Middle frontal gyrus (tissue), 1 donor: ENCODE measurements around the gene FARP1.

Experiments used
- DNase-seq: peaks from one replicate; pipeline ENCODE4 v3.0.0-alpha.2; 2015; ENCODE audit warnings: low spot score; ENCODE audit errors: extremely low spot score

The FARP1 gene

DNA sequence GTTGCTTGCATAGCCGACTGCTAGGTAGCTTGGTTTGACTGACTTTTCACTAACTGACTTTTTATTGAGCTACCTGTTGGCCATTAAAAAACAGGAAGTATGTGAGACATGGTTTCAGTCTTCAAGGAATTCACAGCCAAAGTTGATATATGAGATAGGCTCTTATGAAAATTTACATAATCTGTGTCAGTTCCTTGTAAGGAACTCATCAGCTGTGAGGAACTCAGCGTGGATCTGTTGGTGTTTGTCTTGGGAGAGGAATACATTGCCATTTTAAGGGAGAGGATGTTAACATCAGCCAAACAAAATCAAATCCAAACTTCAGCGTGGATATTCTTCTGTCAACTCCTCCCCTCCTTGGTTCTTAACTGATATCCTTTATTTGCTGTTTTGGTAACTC lies 32.1 kb downstream of the FARP1 start:
- no peak for DNase-seq

DNA sequence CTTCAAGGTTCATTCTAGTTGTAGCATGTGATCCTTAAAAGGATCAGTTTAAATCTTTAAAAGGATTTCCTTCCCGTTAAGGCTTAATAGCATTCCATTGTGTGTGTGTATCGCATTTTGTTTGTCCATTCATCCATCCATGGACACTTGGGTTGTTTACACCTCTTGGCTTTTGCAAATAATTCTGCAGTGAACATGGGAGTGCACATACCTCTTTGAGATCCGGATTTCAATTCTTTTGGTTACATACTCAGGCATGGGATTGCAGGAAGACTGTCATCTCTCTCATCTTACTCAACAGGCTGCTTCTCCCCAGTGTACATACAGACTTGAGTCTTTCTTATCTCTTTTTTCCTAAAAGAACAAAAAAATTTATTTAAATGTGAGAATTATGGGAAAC lies 32.9 kb downstream of the FARP1 start:
- no peak for DNase-seq

- no peak for DNase-seq
These were observed 34.1 kb downstream of the FARP1 start, which contains the start of gene RNF113B for GRCh38 chr13:98176777-98177608. Gene RNF113B, minus strand, starts transcription at chr13:98177269. Its CDS starts 33 bp downstream, at chr13:98177236.

DNA sequence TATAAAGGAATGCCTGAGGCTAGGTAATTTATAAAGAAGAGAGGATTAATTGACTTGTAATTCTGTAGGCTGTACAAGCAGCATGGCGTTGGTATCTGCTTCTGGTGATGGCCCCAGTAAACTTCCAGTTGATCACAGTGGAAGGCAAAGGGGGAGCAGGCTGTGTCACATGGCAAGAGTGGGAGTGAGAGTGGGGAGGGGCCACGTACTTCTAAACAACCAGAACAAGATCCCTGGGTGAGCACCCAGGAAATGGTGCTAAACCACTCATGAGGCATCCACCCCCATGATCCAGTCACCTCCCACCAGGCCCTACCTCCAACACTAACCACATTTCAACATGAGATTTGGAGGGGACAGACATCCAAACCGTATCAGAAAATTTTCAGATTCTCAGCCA lies 37.2 kb downstream of the FARP1 start:
- DNase-seq = no peak

GRCh38 chr13:98181111-98181815 lies 38.4 kb downstream of the FARP1 start:
- DNase-seq = no peak

DNA sequence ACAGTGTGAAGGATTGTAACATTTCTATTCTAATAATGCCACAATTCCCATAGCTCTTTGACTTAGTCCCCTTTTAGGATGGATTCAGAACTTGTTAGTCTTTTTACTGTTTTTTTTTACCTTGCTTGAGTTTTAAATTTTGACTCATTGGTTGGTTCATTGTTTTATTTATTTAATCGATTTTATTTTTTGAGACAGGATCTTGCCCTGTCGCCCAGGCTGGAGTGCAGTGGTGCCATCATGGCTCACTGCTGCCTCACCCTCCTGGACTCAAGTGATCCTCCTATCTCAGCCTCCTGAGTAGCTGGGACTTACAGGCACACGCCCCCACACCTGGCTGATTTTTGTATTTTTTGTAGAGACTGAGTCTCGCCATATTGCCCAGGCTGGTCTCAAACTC lies 39.3 kb downstream of the FARP1 start:
- DNase-seq = no peak

- no peak for DNase-seq
These were observed 39.7 kb downstream of the FARP1 start for GRCh38 chr13:98182589-98182988.

DNA sequence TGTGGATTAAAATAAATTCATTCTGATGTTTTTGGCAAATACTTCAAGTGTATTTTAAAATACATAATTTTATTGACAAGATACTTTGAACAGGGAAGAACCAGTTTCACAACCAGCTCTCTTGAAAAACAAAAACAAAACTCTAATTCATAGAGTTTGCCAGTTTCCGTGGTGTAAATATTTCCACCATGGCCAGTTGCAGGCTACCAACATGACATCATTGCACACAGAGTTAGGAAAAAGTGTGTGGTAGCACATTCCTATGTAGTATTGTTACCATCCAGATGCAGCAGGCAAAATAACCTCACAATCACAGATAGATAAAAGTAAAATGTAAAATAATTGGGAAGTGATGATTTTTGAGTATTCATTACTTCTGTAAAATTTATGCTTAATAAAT lies 41.9 kb downstream of the FARP1 start:
- no peak for DNase-seq

DNA sequence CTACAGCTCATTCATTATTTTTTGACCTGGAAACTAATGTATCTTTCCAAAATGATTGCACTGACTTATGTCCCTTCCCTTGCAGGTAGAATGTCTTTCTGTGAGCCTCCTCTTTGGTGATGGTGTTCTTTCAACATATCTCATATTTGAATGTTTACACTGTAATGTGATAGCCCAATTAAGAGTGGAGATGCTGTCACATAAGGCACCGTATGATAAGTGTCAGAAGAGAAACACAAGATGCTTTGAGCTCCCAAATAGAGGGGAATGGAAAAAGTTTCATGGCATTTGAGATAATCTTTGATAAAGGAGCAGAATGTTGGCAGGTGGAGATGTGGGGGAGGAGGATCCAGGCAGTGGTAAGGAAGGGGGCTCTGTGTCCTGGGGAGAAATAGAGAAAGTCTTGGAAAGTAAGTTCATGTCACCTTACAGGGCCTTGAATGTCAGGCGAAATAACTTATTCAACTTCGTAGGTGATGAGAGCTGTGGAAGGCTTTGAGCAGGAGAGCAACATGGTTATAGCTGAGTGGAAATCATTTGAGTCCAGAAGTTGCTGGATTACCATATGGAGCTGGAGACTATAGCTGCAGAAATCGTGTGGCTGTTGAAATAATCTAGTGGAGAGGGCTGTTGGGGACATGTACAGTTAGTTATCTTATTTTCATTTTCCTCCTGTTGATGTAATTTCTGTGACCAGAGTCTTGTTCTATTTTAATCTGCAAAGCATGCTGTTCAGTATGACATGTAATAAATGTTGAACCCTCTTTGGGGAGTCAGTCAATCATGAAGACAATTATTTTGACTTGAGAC lies 44.5 kb downstream of the FARP1 start:
- no peak for DNase-seq

- DNase-seq = no peak
These were observed 45.0 kb downstream of the FARP1 start for GRCh38 chr13:98187965-98188261.

GRCh38 chr13:98188544-98189166 lies 45.8 kb downstream of the FARP1 start:
- no peak for DNase-seq

DNA sequence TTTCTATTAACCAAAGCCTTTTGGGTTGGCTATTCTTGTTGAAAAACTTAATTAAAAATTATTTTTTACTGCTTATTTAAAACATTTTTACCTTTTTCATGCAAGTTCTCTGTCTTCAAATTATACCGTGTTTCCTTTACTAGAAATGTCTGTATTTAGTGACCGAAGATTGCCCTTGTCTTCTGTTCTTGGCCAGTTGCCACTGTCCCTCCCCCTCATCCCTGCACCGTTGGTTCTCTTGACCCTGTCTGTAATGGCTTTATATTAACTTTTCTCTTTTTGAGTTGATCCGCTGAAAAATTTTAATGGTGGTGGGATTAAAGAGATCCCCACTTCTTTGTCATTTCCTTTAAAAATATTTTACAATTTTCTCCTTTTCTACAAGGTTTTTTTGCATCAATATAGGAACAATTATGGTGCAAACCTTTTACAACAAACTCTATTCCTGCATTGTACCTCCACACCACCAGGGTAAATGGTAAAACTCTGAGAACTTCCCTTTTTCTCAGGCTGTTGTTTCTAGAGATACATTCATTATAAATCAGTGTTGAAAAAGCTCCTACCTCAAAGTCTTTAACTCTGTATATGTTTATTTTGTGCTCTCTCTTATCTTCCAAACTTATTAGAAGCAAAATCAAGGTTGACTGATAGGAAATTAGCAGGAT lies 47.1 kb downstream of the FARP1 start:
- no peak for DNase-seq

DNA sequence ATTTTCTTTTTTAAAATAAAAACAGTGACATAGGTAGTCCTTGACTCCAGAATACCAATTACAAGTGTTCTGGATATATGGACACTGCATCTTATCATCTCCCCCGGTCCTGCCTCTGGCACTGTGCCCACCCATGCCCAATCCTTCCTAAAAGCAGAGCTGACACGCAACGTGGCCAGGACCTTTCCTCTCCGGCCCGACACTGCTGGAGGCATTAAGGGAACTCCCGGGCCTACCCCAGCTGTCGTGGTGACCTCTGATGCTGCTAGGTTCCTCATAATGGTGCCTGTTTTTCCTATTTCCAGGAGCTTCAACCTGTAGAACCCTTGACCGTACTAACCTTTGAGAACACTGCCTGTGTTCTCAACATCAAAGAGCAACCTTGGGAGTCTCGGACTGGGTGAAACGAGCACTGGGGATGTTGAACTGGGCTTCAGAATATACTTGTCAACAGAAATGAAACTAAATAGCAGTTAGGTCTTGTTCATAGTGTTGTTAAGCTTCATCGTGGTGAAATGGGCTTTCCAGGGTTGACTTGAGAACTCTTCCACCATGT lies 48.1 kb downstream of the FARP1 start:
- DNase-seq = no peak

DNA sequence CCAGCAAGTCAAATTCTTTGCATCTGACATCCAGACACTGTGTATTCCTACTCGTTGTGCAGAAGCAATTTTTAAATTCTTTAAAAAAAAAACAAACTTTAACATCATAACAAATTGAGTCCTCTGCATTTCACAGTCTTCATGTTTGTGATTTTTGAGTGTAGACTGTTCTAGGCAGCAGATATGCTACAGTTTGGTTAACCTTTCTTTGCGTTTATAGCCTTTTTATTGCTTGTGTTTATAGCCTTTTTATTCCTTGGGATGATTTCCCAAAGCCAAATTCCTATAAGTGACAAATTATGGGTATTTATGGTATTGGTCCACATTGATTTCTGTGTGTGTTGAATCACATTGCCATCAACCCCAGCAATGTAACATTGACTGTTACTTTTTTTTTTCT lies 49.1 kb downstream of the FARP1 start:
- DNase-seq = no peak

DNA sequence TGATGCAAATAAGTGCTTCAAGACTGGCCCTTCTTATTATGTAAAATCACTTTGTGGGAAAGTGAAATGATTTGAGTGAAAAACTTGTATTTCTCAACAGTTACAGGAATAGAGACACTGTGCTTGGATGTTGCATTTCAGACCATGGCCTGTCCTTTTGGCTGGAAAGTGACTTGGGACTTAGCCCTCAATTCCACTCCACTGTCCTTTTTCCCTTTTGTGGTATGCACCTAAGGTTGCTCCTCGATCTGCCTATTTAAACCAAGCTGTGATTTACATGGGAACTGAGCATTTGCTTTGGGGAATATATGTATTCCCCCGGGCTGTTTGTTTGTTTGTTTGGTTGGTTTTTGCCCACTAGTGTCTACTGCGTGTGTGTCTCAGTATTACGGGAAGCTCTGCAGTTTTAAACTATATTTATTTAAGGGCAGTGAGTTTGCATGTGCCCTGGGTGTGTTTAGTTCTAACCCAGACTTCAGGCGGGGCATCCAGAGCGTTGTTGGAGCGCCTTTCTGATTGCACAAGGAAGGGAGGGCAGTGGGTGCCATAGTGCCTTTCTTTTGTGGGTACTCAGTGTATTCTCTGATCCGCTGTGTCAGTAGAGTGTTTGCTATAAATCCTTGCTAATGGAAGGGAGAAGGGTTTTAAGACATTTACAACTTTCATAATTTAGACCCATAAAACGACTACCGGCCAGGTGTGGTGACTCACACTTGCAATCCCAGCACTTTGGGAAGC lies 52.3 kb downstream of the FARP1 start:
- no peak for DNase-seq

DNA sequence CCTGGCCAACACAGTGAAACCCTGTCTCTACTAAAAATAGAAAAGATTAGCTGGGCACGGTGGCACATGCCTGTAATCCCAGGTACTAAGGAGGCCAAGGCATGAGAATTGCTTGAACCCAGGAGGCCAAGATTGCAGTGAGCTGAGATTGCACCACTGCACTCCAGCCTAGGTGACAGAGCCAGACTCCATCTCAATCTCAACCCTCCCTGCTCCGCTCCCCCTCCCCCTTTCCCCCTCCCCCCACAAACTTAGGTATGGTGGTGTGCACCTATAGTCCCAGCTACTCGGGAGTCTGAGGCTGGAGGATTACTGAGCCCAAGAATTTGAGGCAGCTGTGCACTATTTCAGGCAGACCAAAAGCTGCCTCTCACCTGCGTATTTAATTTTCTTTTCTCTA lies 55.8 kb downstream of the FARP1 start:
- no peak for DNase-seq

- DNase-seq = no peak
These were observed 56.6 kb downstream of the FARP1 start for GRCh38 chr13:98199480-98199879.

- DNase-seq = no peak
These were observed 57.5 kb downstream of the FARP1 start for GRCh38 chr13:98200211-98200878.

- no peak for DNase-seq
These were observed 58.3 kb downstream of the FARP1 start for GRCh38 chr13:98201189-98201588.

DNA sequence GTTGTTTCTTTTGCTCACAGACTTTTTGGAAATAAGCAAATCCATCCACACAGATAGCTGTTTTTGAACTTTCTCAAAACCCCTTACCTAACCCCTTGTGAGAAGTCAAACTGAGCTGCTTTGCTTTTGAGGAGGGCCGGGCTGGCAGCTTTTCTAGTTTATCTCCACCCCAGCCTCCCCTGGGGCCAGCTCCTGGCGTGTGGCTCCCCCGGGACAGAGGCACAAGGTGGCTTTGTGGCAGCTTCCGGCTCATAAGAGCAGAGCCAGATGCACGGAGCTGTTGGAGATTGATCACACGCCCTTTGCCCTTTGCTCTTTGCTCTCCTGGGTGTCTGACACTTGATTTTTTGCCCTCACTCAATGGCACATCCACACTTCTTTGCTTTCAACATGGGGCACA lies 59.1 kb downstream of the FARP1 start:
- DNase-seq = no peak
